Sciatic nerve (tissue), 2 donors: Measurements from ENCODE around the gene ZNF385B. TPM values are rescaled to one million over a fixed set of nuclear protein-coding genes. Genes with fewer than 3 reads are reported as not detected.

ENCODE experiments used
- ATAC-seq: fragments of 200-7000 bp; cut with Tn5 transposase; one replicate; pipeline ENCODE4 v1.9.1; 2020; ENCODE audit warnings: mild to moderate bottlenecking, moderate library complexity
- DNase-seq: peaks from one replicate; pipeline ENCODE4 v3.0.0-alpha.2; 2020; ENCODE audit warnings: low spot score
- intact Hi-C: fragments of 100-400 bp; cut with DNase I; formaldehyde crosslinking; loops from one replicate; pipeline ENCODE4 v1.14.2; 2022
- microRNA-seq: library from miRNA; unstranded; fragments of <30 nt; microRNA quantifications from one replicate; pipeline ENCODE4 v1.2.0, GENCODE V29; 2020
- total RNA-seq: library from RNA; stranded (reverse); fragmentation: NEBNext Ultra II Directional; extraction: Animal tissue kit (Norgen Biotek cat#: 25700); gene quantifications from one replicate; pipeline ENCODE4 v1.2.1, GENCODE V29; 2021
- donor health status: DM: no; HTN: no; CAD: no.
- donor health status: DM: no; HTN: no; CAD: no.

The ZNF385B gene
- total RNA-seq, 1 donor from 2014 or later, result 5.3 TPM

DNA sequence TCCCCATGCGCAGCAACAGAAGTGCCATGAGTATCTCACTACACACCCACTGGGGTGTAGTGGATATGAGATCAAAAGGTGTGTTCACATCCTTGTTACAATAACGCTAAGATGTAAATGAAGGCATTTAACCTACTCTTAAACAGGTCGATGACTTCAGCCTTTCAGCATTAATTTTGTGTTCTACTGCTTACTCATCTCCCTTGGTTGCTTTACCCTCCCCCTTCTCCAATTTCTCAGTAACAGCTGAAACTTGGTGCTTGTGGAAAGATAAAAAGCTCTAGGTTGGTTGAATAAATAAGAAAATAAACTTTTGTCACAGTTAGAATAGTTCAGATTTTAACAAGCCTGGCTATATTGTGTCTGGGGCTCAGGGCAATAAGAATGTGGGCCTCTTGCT lies 449.3 kb downstream of the ZNF385B start:
- no peak for DNase-seq
- intact Hi-C loops, result no loop called here
- no peak for ATAC-seq

DNA sequence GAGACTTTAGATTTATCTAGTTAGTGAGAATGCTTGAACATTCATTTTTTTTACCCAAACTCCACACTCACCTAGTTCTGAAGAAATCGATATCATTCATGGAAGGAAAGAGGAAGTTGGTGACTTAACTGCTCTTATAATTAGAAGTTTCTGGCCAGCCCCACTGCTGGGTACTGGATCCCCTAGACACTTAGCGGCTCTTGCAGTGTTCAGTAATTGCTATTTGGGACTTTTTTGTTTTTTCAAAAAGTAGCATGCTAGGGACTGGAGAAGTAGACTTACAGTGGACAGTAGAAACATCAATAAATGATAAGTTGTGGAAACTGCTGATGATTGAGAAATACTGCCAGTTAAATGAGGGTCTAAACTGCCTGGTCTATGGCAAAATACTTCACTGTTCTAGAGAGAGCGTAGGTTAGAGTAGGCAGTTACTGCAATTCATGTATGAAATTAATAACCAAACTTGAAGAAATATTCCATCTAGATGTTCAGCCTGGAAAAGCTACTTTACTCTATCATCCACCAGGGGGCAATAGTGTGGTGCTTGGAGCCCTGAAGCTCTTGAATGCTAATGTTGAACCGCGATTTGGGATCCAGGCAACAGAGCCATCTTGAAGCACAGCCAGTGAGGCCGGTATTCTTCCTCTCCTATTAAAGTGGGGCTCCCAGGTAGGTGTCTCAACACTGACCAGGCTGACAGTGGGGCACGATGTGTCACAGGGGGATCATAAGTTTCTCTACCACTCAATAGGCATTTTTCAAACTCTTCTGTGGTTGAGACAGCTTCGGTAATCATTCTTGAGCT lies 450.7 kb downstream of the ZNF385B start:
- ATAC-seq (peak; percentile 64), DNase-seq (no peak)
- intact Hi-C loops, result no loop called here

DNA sequence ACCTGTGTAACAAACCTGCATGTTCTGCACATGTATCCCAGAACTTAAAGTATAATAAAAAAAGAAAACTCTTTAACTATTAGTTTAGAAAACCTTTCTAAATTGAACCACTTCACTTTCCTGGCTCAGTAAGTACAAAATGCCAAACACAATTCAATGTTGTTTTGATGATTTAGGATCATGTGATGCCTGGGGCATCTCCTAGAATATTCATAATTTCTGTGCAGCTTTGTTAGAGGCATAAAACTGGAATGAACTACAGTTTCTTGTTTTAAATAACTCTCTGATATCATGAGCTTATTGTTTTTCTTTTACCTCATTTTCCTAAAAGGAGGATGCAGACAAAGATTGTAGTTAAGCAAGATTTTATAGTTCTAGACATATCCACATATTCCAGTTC lies 457.8 kb downstream of the ZNF385B start:
- ATAC-seq (no peak), DNase-seq (no peak)
- intact Hi-C loops, result no loop called here

DNA sequence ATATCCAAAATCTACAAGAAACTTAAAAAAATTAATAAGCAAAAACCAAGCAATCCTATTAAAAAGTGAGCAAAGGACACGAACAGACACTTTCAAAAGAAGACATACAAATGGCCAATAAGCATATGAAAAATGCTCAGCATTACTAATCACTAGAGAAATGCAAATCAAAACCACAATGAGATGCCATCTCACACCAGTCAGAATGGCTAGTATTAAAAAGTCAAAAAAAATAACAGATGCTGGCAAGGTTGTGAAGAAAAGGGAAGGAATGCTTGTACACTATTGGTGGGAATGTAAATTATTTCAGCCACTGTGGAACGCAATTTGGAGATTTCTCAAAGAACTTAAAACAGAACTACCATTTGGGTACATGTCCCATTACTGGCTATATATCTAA lies 467.9 kb downstream of the ZNF385B start:
- DNase-seq (no peak), ATAC-seq (no peak)
- intact Hi-C loops, result no loop called here

Small RNA genes within 50 kb of the gene (microRNA-seq; reads per million reads assigned to microRNA genes)
- not detected for gene MIR1258

Other genes with a start within 250 kb of the ZNF385B start
- gene CWC22, start 145.7 kb upstream of the ZNF385B start, total RNA-seq, result 23.6 TPM